B cell (primary cell): ENCODE data around the gene TMEM141. TPM values are rescaled to one million over a fixed set of nuclear protein-coding genes. Genes with fewer than 3 reads are reported as not detected.

ENCODE experiments used
- ATAC-seq: fragments of 200-7000 bp; cut with Tn5 transposase; one replicate; pipeline ENCODE4 v1.10.0; 2021; ENCODE audit warnings: low read depth, mild to moderate bottlenecking, moderate number of reproducible peaks, moderate library complexity
- CTCF ChIA-PET: fragments of 350-600 bp; sonication (Branson Sonifier 250); formaldehyde crosslinking; loops from one replicate; lab custom pipeline; 2021; ENCODE audit warnings: antibody characterized with exemption, inconsistent platforms; lab: Charles Lee
- POLR2A ChIA-PET: fragments of 350-600 bp; sonication (Branson Sonifier 250); formaldehyde crosslinking; loops from one replicate; lab custom pipeline; 2021; ENCODE audit warnings: antibody characterized with exemption; lab: Charles Lee
- DNase-seq: peaks from one replicate; pipeline ENCODE4 v3.0.0; 2013
- H2AFZ ChIP-seq: 2 replicates; pipeline ENCODE4 v1.6.1; 2012; ENCODE audit warnings: mild to moderate bottlenecking, low read depth, low read length; ENCODE audit not compliant: insufficient read depth, poor library complexity, severe bottlenecking
- H3K27ac ChIP-seq, 2 donors: 1 replicate in 1 of 2; 2 replicates in 1 of 2; pipeline ENCODE4 v1.5.1; 2012 to 2013; ENCODE audit warnings: low read length in 2 of 2, mild to moderate bottlenecking in 2 of 2, moderate library complexity in 1 of 2
- H3K27me3 ChIP-seq, 4 experiments: fragments of 200-600 bp in 1 of 4; sonication (generic) in 1 of 4; replicated peaks in 1 of 4; 1 replicate in 2 of 4; 2 replicates in 2 of 4; pipeline versions ENCODE4 v1.6.1 to v1.7.0; 2013 to 2016; ENCODE audit warnings: low read length in 3 of 4, mild to moderate bottlenecking in 2 of 4, mixed read lengths in 1 of 4, moderate library complexity in 1 of 4; ENCODE audit not compliant: insufficient read depth in 4 of 4, control insufficient read depth in 3 of 4; ENCODE audit errors: control extremely low read depth in 1 of 4
- H3K36me3 ChIP-seq, 2 experiments: replicated peaks in 1 of 2; 1 replicate in 1 of 2; 2 replicates in 1 of 2; pipeline versions ENCODE4 v1.6.1 to v1.7.1; 2013; ENCODE audit warnings: low read length in 1 of 2; ENCODE audit not compliant: insufficient read depth in 2 of 2, control insufficient read depth in 1 of 2; ENCODE audit errors: control extremely low read depth in 1 of 2, extremely low read depth in 1 of 2
- H3K4me1 ChIP-seq, 2 donors: fragments of 200-600 bp in 1 of 2; sonication (generic) in 1 of 2; 1 replicate in 1 of 2; 2 replicates in 1 of 2; pipeline versions ENCODE4 v1.5.1 to v1.6.1; 2013 to 2017; ENCODE audit warnings: low read length in 2 of 2; ENCODE audit not compliant: control insufficient read depth in 2 of 2, insufficient read depth in 2 of 2
- H3K4me2 ChIP-seq: replicated peaks from 2 replicates; pipeline ENCODE3; 2012; ENCODE audit warnings: mild to moderate bottlenecking, low read depth, low read length; ENCODE audit not compliant: poor library complexity, severe bottlenecking
- H3K4me3 ChIP-seq, 5 experiments: fragments of 200-600 bp in 1 of 5; sonication (generic) in 1 of 5; 1 replicate in 3 of 5; 2 replicates in 2 of 5; pipeline versions ENCODE4 v1.5.1 to v1.7.0; 2011 to 2016; ENCODE audit warnings: low read length in 4 of 5, mild to moderate bottlenecking in 4 of 5, low read depth in 2 of 5, control low read depth in 1 of 5, moderate library complexity in 1 of 5; ENCODE audit not compliant: insufficient read depth in 1 of 5; ENCODE audit errors: control extremely low read depth in 1 of 5, extremely low read depth in 1 of 5
- H3K79me2 ChIP-seq: fragments of 200-600 bp; sonication (generic); one replicate; pipeline ENCODE4 v1.6.0; 2016; ENCODE audit warnings: low read length; ENCODE audit not compliant: control insufficient read depth, insufficient read depth
- H3K9ac ChIP-seq: fragments of 200-600 bp; sonication (generic); 2 replicates; pipeline ENCODE4 v1.6.1; 2017; ENCODE audit warnings: mild to moderate bottlenecking, low read length, moderate library complexity
- H3K9me3 ChIP-seq, 3 donors: one replicate each; pipeline versions ENCODE4 v1.6.1 to v1.7.1; 2013; ENCODE audit warnings: low read length in 2 of 3; ENCODE audit not compliant: control insufficient read depth in 2 of 3, insufficient read depth in 1 of 3; ENCODE audit errors: control extremely low read depth in 1 of 3
- H4K20me1 ChIP-seq: 2 replicates; pipeline ENCODE4 v1.6.0; 2012; ENCODE audit warnings: mild to moderate bottlenecking, low read length; ENCODE audit not compliant: insufficient read depth, control insufficient read depth, poor library complexity, severe bottlenecking
- H3K27ac Mint-ChIP-seq: one replicate; pipeline ENCODE4 v1.8.0; 2021; ENCODE audit warnings: mixed read lengths
- H3K27me3 Mint-ChIP-seq: one replicate; pipeline ENCODE4 v1.8.0; 2021; ENCODE audit warnings: mixed read lengths
- H3K4me1 Mint-ChIP-seq: one replicate; pipeline ENCODE4 v1.8.0; 2021; ENCODE audit warnings: mixed read lengths
- H3K4me3 Mint-ChIP-seq: one replicate; pipeline ENCODE4 v1.8.0; 2021; ENCODE audit warnings: mixed read lengths
- H3K9me3 Mint-ChIP-seq: one replicate; pipeline ENCODE4 v1.8.0; 2022; ENCODE audit warnings: mixed read lengths; ENCODE audit not compliant: insufficient read depth
- CTCF ChIP-seq: fragments of 200-600 bp; IDR thresholded peaks from one replicate; pipeline ENCODE4 v1.8.0; 2022; ENCODE audit warnings: antibody characterized with exemption, mild to moderate bottlenecking
- EZH2 ChIP-seq: IDR thresholded peaks from 2 replicates; pipeline ENCODE4 v1.6.1; 2012; ENCODE audit warnings: borderline replicate concordance, low read depth, mild to moderate bottlenecking, moderate library complexity, low read length; ENCODE audit not compliant: insufficient read depth, poor library complexity, severe bottlenecking
- WGBS: methylation state at CpG from one replicate; pipeline ENCODE4 v1.1.5; 2013; ENCODE audit warnings: missing lambda C conversion rate; ENCODE audit not compliant: insufficient coverage; 5-methylcytosine and 5-hydroxymethylcytosine counted together
- intact Hi-C: fragments of 100-400 bp; cut with micrococcal nuclease; formaldehyde crosslinking; loops from one replicate; pipeline ENCODE4 v1.10.0; 2022
- polyA plus RNA-seq: library from polyadenylated mRNA; depleted of rRNA; stranded (reverse); fragments of >200 nt; gene quantifications from 2 replicates; pipeline ENCODE4 v1.2.3, GENCODE V29; 2012
- total RNA-seq, 2 donors: library from RNA; stranded (reverse); fragments of 120-200 nt in 1 of 2; gene quantifications; 1 replicate in 1 of 2; 2 replicates in 1 of 2; pipeline versions ENCODE4 v1.2.3 to v1.2.4, GENCODE V29; 2013 to 2022

Gene TMEM141
- total and polyA plus RNA-seq, 2 donors (not counting 1 experiment from before 2014, with no cell fraction given), result 35.7 to 60.8 TPM

DNA sequence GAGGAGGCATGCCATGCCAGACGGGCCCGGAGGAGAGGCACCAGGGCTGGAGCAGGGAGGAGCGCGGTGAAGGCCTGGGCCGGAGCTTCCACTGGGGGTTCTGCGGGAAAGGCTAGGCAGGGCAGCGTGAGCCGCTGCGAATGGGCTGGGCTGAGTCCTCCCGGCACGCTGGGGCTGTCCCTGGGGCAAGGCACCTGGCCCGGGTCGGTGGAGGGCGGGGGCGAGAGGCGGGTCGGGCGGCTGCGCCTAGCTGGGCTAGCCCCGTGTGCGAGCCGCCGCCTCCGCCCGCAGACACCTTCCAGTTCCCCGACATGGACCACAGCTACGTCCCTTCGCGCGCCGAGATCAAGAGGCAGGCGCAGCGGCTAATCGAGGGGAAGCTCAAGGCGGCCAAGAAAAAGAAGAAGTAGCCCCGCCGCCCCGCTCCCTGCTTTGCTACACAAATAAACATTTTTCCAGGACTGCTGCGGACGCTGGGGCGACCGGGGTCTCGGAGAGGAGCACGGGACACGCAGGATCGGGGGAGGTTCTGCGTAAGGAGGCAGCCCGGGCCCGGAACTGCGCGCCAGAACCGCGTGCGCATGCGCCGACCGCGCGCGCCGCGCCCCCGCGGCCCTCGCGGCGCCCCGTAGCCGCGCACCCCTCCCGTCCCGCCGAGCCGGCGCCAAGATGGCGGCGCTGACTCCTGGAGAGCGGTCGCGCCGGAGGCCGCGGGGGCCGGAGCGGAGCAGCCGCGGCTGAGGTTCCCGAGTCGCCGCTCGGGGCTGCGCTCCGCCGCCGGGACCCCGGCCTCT, 16.3 kb downstream of the TMEM141 start, which contains the start of gene RABL6:
RABL6 (plus strand) TSS at position 668 of the 794 bp plus-strand sequence. CDS start 249 bp downstream, outside the sequence.
- peak; percentile 93 for DNase-seq
- Histone ChIP-seq H3K4me2 (peak within 1 kb of the TSS; percentile 86), H3K27me3 (no peaks in the 10 kb centered on the region), H3K9ac (peak within 1 kb of the TSS; percentile 77), H3K79me2 (peaks cover 46% of the 10 kb centered on the region), H3K4me1 (peaks cover 19 to 21% of the 10 kb centered on the region in 2 donors), H3K9me3 (no peaks in the 10 kb centered on the region), H3K36me3 (peaks cover 0 to 6% of the 10 kb centered on the region in 2 experiments), H2AFZ (peak within 1 kb of the TSS; percentile 93), H4K20me1 (peaks cover 29% of the 10 kb centered on the region), H3K4me3 (peak within 1 kb of the TSS; percentile 42 to 97 (median 76)), H3K27ac (peak within 1 kb of the TSS; percentile 84)
- WGBS, result under 1% methylated on average over 96 of the region's 96 CpGs
- Mint-ChIP-seq H3K4me1 (peaks cover 31% of the 10 kb centered on the region), H3K9me3 (no peaks in the 10 kb centered on the region), H3K27ac (peak within 1 kb of the TSS; percentile 95), H3K27me3 (no peaks in the 10 kb centered on the region), H3K4me3 (peak within 1 kb of the TSS; percentile 89)
- no peak for TF ChIP-seq EZH2
- CTCF ChIA-PET, result interaction anchor here (0.8 to 3.7 kb wide), 9 partner anchors 14 to 393 kb away, joined by 3 to 15 read pairs (median 4); partner anchors contain the start of genes AJM1, TMEM141 and TPRN
- intact Hi-C loops, result loop anchor here (1.0 to 2.0 kb wide), 2 partner anchors 16 to 35 kb away; partner anchors contain the start of genes AJM1 and TMEM141
- ATAC-seq, result peak; percentile 86
- POLR2A ChIA-PET, result interaction anchor here (0.7 to 1.3 kb wide), 7 partner anchors 17 to 322 kb away, joined by 3 to 5 read pairs (median 4); partner anchors contain the start of genes AJM1, CLIC3, LCN8 and PAXX

DNA sequence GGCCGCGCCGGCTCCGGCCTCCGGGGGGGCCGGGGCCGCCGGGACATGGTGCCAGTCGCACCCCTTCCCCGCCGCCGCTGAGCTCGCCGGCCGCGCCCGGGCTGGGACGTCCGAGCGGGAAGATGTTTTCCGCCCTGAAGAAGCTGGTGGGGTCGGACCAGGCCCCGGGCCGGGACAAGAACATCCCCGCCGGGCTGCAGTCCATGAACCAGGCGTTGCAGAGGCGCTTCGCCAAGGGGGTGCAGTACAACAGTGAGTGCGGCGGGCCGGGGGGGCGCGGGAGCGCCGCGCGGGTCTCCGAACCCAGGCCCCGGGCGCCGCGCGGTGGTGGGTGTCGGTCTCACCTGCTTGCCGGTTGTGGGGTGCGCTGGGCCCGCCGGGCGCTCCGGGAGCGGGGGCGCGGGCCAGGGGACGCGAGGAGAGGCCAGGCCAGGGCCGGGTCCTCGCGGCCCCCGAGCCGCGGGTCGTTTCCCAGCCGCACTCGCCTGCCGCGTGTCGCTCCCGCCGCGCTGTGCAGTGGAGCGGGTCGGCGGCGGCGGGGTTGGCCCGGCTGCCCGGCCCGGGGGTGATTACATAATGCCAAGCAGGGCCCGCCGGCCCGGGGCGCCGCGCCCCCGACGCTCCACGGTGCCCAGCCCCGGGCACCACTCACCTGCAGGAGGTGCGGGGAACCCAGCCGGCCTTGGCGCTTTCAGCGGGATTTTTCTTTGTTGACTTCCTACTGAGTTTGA, 17.1 kb downstream of the TMEM141 start:
- Histone ChIP-seq H3K4me2 (peak overlapping the region; percentile 86), H3K27ac (peak overlapping the region in 1 of 2 donors; percentile 18), H3K79me2 (peaks cover 52% of the 10 kb centered on the region), H4K20me1 (peaks cover 29% of the 10 kb centered on the region), H3K36me3 (peaks cover 0 to 14% of the 10 kb centered on the region in 2 experiments), H2AFZ (peak overlapping the region; percentile 93), H3K9ac (peak overlapping the region; percentile 77), H3K4me3 (peak overlapping the region; percentile 42 to 97 (median 75)), H3K9me3 (no peaks in the 10 kb centered on the region), H3K4me1 (peaks cover 19 to 21% of the 10 kb centered on the region in 2 donors), H3K27me3 (no peaks in the 10 kb centered on the region)
- TF ChIP-seq EZH2, result no peak
- TF ChIP-seq CTCF, result peak; percentile 22
- DNase-seq (no peak), ATAC-seq (peak; percentile 32)
- intact Hi-C loops, result no loop called here
- Mint-ChIP-seq H3K27me3 (no peaks in the 10 kb centered on the region), H3K4me3 (peak overlapping the region; percentile 82), H3K27ac (peak overlapping the region; percentile 83), H3K9me3 (no peaks in the 10 kb centered on the region), H3K4me1 (peaks cover 35% of the 10 kb centered on the region)
- under 1% methylated on average over 92 of the region's 93 CpGs for WGBS
- POLR2A ChIA-PET, result interaction anchor here (0.7 to 1.2 kb wide), 2 partner anchors 34 to 226 kb away, joined by 3 to 5 read pairs; partner anchors contain the start of gene AJM1
- CTCF ChIA-PET, result interaction anchor here (1.4 to 3.7 kb wide), 7 partner anchors 15 to 238 kb away, joined by 3 to 15 read pairs (median 7); partner anchors contain the start of genes AJM1 and TMEM141
